Activated CD8-positive, alpha-beta memory T cell treated with anti-CD3 and anti-CD28 coated beads for 24 hours (primary cell): ENCODE data around the gene ITGA2B.
"Not testable (repeated sequence)": the region's sequence is repeated elsewhere in the genome, so short reads cannot be mapped to it uniquely, and the experiment has no call there.

Experiments used
- DNase-seq: peaks from one replicate; pipeline ENCODE4 v3.0.0-alpha.2; 2020

Gene ITGA2B

GRCh38 chr17:44368391-44369243, 20.8 kb downstream of the ITGA2B start:
- not testable (repeated sequence) for DNase-seq

DNA sequence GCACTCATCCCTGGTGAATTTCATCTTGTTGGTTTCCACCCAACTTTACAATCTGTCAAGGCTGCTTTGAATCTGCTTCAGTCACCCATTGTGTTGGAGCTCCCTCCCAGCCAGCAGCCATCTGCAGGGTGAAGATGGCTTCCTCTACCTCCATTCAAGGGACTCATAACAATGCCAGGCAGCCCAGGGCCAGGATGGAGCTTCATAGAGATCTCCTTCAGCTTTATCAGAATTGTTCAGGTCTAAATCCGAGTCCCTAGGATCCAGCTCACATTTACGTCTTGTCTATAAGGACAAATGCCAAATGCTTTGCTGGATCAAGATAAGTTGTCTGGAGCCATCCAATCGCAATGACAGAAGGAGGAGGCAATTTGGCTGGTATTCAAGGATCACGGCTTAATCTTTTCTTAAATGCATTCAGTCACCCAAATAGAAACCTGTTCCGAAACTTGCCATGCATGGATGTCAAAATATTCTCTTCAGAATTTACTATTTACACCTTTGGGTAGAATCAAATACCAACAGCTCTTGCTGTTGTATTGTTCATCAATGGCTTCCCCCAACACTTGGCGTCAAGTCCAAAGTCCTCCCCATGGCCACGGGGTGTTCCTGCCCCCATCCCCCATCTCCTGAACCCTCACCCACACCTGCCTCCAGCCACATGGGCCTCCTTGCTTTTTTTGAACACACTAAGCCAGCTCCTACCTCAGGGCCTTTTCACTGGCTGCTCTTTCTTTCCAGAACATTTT, 22.0 kb downstream of the ITGA2B start:
- DNase-seq: no peak

GRCh38 chr17:44365051-44365450, 24.4 kb downstream of the ITGA2B start:
- not testable (repeated sequence) for DNase-seq

GRCh38 chr17:44363613-44364159, 25.8 kb downstream of the ITGA2B start, which contains the start of gene FAM171A2:
TSS of gene FAM171A2 (minus strand) at chr17:44363853. CDS start at chr17:44363714, 139 bp downstream.
- DNase-seq: peak; percentile 86

- DNase-seq: peak; percentile 78
Measured at GRCh38 chr17:44362949-44363612, 26.4 kb downstream of the ITGA2B start.

DNA sequence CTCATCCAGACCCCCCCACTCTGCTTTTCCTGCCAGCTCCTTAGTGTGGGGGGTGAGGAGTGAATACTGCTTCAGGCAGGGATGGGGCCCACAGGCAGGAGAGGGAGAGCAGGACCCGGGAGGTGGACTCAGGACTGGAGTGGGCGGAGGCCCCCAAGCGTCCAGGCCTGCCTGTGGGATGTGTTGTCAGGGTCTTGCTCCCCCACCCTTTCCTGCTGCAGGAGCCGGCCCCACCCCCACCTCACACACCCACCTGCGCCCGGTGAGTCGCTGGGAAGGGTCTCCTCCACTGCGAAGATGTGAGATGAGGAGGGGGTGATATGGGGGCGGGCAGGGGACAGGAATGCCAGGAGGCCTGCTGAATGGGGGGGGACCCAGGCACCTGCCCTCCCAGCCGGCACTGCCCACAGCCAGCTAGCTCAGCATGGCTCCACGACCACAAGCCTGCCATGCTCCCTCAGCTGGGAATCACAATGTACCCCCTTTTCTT, 26.9 kb downstream of the ITGA2B start:
- no peak for DNase-seq

- no peak for DNase-seq
Measured at GRCh38 chr17:44361292-44362260, 27.9 kb downstream of the ITGA2B start.

DNA sequence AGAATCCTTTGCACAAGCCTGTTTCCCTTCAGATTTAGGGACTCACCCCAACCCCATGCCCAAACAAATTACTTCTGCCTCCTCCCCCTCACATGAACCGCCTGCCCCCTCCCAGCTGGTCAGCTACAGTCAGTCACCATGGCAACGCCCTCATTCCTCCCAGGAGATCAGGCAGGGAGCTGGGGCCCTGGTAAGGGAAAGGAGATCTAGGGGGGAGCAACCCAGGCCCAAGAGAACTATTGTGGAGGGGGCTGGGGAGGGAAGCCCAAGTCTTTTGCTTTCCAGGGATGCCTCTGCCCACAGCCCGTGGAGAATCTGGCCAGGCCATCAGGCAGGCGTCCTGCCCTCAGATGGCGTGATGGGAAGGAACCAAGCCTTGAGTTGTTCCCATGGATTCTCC, 28.6 kb downstream of the ITGA2B start:
- no peak for DNase-seq

- no peak for DNase-seq
Measured at GRCh38 chr17:44360144-44360533, 29.3 kb downstream of the ITGA2B start.

DNA sequence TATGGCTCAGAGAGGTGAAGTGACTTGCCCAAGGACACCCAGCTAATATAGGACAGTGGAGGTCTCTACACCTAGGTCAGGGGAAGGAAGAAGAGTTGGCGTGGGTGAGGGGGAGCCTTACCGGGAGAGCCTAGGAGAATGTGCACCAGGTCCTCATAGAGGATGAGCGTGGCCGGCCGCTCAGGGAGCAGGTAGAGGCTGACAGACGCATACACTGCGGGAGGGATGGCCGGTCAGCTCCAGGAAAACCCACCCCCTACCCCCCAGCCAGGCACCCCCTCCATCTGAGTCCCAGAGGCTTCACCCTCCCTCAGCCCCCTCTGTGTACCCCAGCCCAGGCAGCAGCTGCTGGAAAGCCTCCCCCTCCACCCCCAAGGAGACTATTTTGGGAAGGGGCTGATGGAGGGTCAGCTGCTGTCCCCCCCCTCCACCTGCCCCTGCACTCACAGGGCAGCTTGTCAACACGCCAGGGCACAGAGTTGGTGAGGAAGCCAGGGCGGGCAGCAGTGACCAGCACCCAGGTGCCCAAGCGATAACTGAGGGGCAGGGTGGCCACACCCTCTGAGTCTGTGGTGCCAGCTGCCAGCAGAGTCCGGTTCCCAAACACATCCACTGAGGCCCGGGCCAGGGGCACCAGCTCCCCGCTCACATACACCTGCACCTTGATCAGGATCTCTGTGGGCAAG, 29.8 kb downstream of the ITGA2B start:
- DNase-seq: no peak

GRCh38 chr17:44359006-44359405, 30.4 kb downstream of the ITGA2B start:
- DNase-seq: no peak

- no peak for DNase-seq
Measured at GRCh38 chr17:44358066-44358465, 31.4 kb downstream of the ITGA2B start.

- DNase-seq: no peak
Measured at GRCh38 chr17:44356241-44356640, 33.2 kb downstream of the ITGA2B start.

DNA sequence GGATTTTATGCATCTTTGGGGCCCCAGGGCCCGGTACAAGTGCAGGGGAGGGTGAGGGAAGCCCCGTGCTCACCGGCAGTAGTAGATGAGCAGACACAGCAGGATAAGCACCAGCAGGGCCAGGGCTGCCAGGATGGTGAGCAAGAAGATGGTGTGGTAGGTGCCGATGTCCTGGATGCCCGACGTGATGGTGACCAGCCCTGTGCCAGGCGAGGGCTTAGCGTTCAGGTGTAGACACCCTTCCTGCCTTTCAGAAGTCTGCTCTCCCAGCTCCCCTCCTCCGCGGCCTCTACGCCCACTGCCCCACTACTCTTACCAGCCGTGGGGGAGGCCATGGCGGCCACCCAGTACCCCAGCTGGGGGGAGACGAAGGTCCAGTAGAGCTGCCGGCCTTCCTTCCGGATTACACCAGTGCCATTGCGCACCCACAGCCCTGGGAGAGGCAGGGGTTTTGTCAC, 33.8 kb downstream of the ITGA2B start:
- DNase-seq: no peak

GRCh38 chr17:44354582-44355561, 34.6 kb downstream of the ITGA2B start:
- peak; percentile 84 for DNase-seq

GRCh38 chr17:44353672-44354331, 35.6 kb downstream of the ITGA2B start:
- DNase-seq: no peak

- DNase-seq: no peak
Measured at GRCh38 chr17:44352828-44353671, 36.4 kb downstream of the ITGA2B start.
